ENCODE results near the gene RRP7A.
"Not testable (repeated sequence)": the region's sequence is repeated elsewhere in the genome, so short reads cannot be mapped to it uniquely, and the experiment has no call there.

Gene RRP7A

GRCh38 chr22:42493393-42493792 is 26.2 kb downstream of the RRP7A start:
- DNase-seq, result no peak

DNA sequence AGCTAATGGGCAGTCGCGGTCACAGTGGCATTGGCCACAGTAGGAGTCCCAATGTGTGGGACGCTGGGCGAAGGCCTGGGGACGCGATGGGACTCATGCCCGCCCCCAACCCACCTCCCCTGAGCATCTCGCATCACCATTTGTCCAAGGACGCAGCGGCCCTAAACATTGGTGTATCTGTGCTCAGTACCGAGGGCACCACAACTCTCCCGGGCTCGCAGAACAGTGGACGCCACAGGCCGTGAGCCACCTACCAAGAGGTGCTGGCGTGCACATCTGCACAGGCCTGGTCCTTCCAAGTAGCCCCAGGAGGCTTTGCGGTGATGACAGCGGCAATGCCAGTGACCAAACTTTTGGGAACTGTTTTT is 27.3 kb downstream of the RRP7A start:
- DNase-seq, result no peak

DNA sequence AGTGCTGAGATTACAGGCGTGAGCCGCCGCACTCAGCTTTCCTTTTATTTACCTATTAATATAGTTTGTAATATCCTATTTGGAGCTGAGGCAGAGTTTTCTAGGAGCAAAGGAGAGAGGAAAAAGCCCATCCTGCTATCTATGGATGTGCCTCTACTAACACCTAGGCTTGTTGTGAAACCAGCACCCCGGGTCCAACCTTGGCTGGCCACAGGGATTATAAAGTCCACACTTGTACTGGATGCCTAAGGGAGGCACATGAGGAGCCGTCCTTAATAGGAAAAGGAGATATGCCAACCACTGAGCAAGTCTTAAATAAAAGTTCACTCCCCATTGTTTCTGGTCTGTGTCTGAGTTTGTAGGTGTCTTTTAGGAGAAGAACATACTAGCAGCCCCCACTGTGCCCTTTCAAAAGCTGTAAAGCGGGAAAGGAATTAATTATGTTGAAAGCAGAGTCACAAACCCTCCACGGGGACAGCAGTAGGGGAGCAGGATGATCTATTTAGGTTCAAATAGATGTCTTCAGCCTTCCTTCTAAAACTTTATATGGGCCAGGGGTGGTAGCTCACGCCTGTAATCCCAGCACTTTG is 29.3 kb downstream of the RRP7A start:
- no peak for DNase-seq

GRCh38 chr22:42489000-42489399 is 30.6 kb downstream of the RRP7A start:
- DNase-seq, result no peak

GRCh38 chr22:42484506-42484905 is 35.1 kb downstream of the RRP7A start:
- no peak for DNase-seq

DNA sequence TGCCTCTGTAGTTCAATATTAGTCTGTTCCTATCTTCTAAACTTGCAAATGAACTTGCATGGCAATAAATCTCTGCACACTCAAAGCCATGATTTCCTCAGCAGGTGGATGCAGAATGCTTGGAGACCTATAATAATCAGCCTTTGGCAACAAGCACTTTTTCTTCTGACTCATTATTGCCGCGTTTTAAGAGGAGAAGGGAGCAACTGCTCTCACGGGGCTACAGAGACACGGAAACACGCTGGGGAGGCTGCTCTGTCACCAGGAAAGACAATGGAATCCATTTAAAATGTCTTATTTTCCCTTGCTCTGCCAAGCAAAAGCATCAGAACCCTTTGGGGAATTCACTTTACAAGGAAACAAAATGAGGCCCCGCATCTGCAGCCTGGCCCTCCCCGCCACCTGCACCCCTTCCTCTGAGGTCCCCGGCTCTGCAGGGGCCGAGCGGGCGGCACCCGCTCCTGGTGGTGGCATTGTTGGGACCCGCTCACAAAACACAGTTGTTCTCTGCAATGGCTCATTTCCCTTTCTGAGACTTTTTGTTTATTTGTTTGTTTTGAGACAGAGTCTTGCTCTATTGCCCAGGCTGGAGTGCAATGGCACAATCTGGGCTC is 35.9 kb downstream of the RRP7A start:
- DNase-seq, result not testable (repeated sequence)

DNA sequence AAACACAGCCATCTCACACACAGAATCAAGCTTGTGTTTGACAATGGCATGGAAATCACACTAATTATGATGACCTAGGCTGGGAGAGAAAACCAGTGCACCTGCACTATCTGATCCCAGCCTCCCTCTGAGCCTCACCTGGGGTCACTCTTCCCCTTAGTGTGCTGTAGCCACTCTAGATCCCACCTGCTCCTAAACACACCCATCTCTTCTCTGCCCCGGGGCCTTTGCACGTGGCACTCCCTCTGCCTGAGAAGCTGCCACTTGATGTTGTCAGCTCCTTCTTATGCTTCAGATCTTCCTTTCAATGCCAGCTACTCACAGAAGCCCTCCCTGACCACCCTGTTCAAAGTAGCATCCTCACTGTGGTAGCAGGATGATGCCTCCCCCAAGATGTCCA is 44.5 kb downstream of the RRP7A start:
- DNase-seq, result no peak

GRCh38 chr22:42473484-42474193 is 46.0 kb downstream of the RRP7A start:
- no peak for DNase-seq

- DNase-seq, result no peak
These were observed 46.9 kb downstream of the RRP7A start for GRCh38 chr22:42472671-42473070.

- DNase-seq, result no peak
These were observed 48.2 kb downstream of the RRP7A start for GRCh38 chr22:42471441-42471840.

- no peak for DNase-seq
These were observed 49.1 kb downstream of the RRP7A start for GRCh38 chr22:42470366-42471082.

- DNase-seq, result no peak
These were observed 50.8 kb downstream of the RRP7A start for GRCh38 chr22:42468841-42469240.

DNA sequence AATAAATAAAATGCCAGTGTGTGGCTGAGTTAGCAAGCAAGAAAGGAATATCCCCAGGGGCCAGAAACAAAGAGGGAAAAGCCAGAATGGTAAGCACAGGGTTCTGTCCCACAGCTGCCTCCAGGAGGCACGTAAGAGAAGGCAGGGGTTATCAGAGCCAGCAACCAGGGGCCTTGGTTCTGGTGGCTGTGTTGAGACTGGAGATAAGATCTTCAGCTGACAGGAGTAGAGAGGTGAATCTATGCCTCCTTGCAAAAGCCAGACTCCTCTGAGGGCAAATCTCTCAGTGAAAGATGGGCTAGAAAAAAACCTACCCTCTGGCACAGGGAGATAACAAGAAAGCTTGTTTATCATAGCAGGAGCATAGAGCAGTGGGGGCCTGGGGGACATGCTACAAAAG is 57.6 kb downstream of the RRP7A start:
- no peak for DNase-seq

DNA sequence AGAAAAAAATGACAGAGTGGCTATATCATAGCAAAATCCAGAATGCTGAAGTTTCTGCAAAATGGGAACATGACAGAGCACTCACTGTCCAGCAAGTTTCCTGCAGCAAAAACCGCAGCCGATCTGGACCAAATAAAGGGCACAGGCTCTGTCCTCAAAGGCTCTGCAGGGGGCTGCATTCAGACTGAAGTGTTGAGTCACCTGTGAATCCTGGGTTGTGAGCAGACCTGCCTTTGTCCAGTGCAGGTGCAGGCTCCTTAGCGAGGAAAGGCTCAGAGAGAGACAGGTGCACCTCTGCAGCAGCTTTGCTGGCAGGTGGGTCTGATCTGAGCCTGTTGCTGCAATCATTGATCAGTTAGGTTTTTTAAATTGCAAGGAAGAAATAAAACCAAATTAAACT is 58.1 kb downstream of the RRP7A start:
- no peak for DNase-seq

Data from activated T-cell treated with anti-CD3 and anti-CD28 coated beads, Interleukin-2, amount 50 U/mL, for 48 hours (primary cell).